ENCODE results near the gene ZNF546.

DNA sequence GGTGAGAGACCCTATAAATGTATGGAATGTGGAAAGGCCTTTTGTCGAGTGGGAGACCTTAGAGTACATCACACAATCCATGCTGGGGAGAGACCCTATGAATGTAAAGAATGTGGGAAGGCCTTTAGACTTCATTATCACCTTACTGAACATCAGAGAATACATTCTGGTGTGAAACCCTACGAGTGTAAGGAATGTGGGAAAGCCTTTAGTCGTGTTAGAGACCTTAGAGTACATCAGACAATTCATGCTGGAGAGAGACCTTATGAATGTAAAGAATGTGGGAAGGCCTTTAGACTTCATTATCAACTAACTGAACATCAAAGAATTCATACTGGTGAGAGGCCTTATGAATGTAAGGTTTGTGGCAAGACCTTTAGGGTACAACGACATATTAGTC is 17.1 kb downstream of the ZNF546 start:
- TF ChIP-seq GATA2 (IDR thresholded peaks at IDR 0.05; ENCODE audit: low read depth, low read length) = no peak
- no peak for TF ChIP-seq GATA3 (IDR thresholded peaks at IDR 0.05; ENCODE audit: low read depth, low read length)
